ENCODE measurements around the gene APOL1.

GRCh38 chr22:36257948-36258670 is 5.2 kb downstream of the APOL1 start:
- TF ChIP-seq POLR2A (IDR thresholded peaks at IDR 0.05) (no peak), CTCF (IDR thresholded peaks at IDR 0.05) (no peak)
